HG03025 (cell line): ENCODE measurements around the gene KLK11.

Source experiments
- ATAC-seq: cut with Tn5 transposase; IDR thresholded peaks from one replicate; pipeline ENCODE4 v1.9.1; 2021; ENCODE audit warnings: mild to moderate bottlenecking, moderate library complexity; ENCODE audit not compliant: unreplicated experiment, low FRiP score

Gene KLK11

GRCh38 chr19:51026554-51026831 lies at the start of gene KLK11:
Gene KLK11, minus strand, starts transcription at chr19:51026616. Its CDS starts 985 bp downstream, at chr19:51025631.
- no peak for ATAC-seq

GRCh38 chr19:51075998-51076397 lies 49.6 kb upstream of the KLK11 start:
- no peak for ATAC-seq

- ATAC-seq, result no peak
These were observed 44.6 kb upstream of the KLK11 start for GRCh38 chr19:51071095-51071405.

- no peak for ATAC-seq
These were observed 44.1 kb upstream of the KLK11 start for GRCh38 chr19:51070334-51071094.

- no peak for ATAC-seq
These were observed 40.2 kb upstream of the KLK11 start for GRCh38 chr19:51066393-51067186.

GRCh38 chr19:51065221-51065960 lies 39.0 kb upstream of the KLK11 start:
- no peak for ATAC-seq

GRCh38 chr19:51064534-51065220 lies 38.3 kb upstream of the KLK11 start, which contains the start of gene KLK13:
Gene KLK13, minus strand, starts transcription at chr19:51065092. Its CDS starts 25 bp downstream, at chr19:51065067.
- no peak for ATAC-seq

GRCh38 chr19:51063664-51064063 lies 37.2 kb upstream of the KLK11 start:
- no peak for ATAC-seq

- ATAC-seq, result no peak
These were observed 34.6 kb upstream of the KLK11 start for GRCh38 chr19:51060973-51061372.

- no peak for ATAC-seq
These were observed 33.9 kb upstream of the KLK11 start for GRCh38 chr19:51060336-51060735.

GRCh38 chr19:51059715-51060114 lies 33.3 kb upstream of the KLK11 start:
- ATAC-seq, result no peak

GRCh38 chr19:51055866-51056265 lies 29.4 kb upstream of the KLK11 start:
- ATAC-seq, result no peak

GRCh38 chr19:51047031-51047335 lies 20.6 kb upstream of the KLK11 start:
- ATAC-seq, result no peak

GRCh38 chr19:51044327-51044726 lies 17.9 kb upstream of the KLK11 start:
- ATAC-seq, result no peak

GRCh38 chr19:51043497-51043896 lies 17.1 kb upstream of the KLK11 start:
- ATAC-seq, result no peak

GRCh38 chr19:51040151-51040550 lies 13.7 kb upstream of the KLK11 start:
- ATAC-seq, result no peak

GRCh38 chr19:51036519-51036918 lies 10.1 kb upstream of the KLK11 start:
- no peak for ATAC-seq

GRCh38 chr19:51034704-51035103 lies 8.3 kb upstream of the KLK11 start, which contains the start of gene KLK12:
Gene KLK12, minus strand, starts transcription at chr19:51035002. Its CDS starts 381 bp downstream, at chr19:51034621.
- ATAC-seq, result no peak

- no peak for ATAC-seq
These were observed 5.4 kb upstream of the KLK11 start for GRCh38 chr19:51031880-51032225.

- ATAC-seq, result no peak
These were observed 4.9 kb upstream of the KLK11 start for GRCh38 chr19:51031220-51031879.
